AG10803 (cell line): ENCODE results near the gene TDRD3.
A peak's percentile ranks its signal among the peaks of the same experiment; 100 is the strongest.

Experiments used
- DNase-seq: peaks from one replicate; pipeline ENCODE4 v3.0.0; 2010; ENCODE audit warnings: low read depth
- H3K4me3 ChIP-seq: 2 replicates; pipeline ENCODE4 v1.5.1; 2011; ENCODE audit warnings: mild to moderate bottlenecking, low read length, control low read depth
- CTCF ChIP-seq: conservative IDR thresholded peaks from 2 replicates; pipeline ENCODE4 v1.5.1; 2011; ENCODE audit warnings: mild to moderate bottlenecking, low read length, control low read depth, inconsistent platforms

Gene TDRD3

GRCh38 chr13:60379837-60380565 lies 17.0 kb upstream of the TDRD3 start:
- DNase-seq: no peak
- no peak; the same call in 1 of the 2 replicates for TF ChIP-seq CTCF
- no peak overlapping the region for H3K4me3 ChIP-seq

GRCh38 chr13:60384911-60385310 lies 12.1 kb upstream of the TDRD3 start:
- no peak for DNase-seq

GRCh38 chr13:60386250-60386649 lies 10.8 kb upstream of the TDRD3 start:
- DNase-seq: no peak
- no peak overlapping the region for H3K4me3 ChIP-seq
- no peak for TF ChIP-seq CTCF

More at GRCh38 chr13:60384911-60385310, 12.1 kb upstream of the TDRD3 start:
- no peak for TF ChIP-seq CTCF
- H3K4me3 ChIP-seq: no peak overlapping the region

GRCh38 chr13:60392131-60392530 lies 4.9 kb upstream of the TDRD3 start:
- DNase-seq: no peak
- no peak overlapping the region for H3K4me3 ChIP-seq
- no peak for TF ChIP-seq CTCF

- peak overlapping the region; percentile 88 for H3K4me3 ChIP-seq
- peak; percentile 89 for DNase-seq
- no peak for TF ChIP-seq CTCF
These were observed 843 bp upstream of the TDRD3 start for GRCh38 chr13:60395971-60396782.

- DNase-seq: peak; percentile 72
- TF ChIP-seq CTCF: no peak
- H3K4me3 ChIP-seq: peak overlapping the region; percentile 67
These were observed 821 bp downstream of the TDRD3 start for GRCh38 chr13:60397704-60398378.
